ENCODE results near the gene RAPGEF1. TPM values are rescaled to one million over a fixed set of nuclear protein-coding genes. Genes with fewer than 3 reads are reported as not detected.

Gene RAPGEF1
- total RNA-seq, 2 donors from 2014 or later, result 28.6 to 63.8 TPM

- Histone ChIP-seq H3K27ac (no peak overlapping the region), H3K36me3 (no peaks in the 10 kb centered on the region), H3K9me3 (no peaks in the 10 kb centered on the region), H3K4me1 (replicated peaks) (no peaks in the 10 kb centered on the region), H3K27me3 (replicated peaks; ENCODE audit: insufficient read depth) (peaks cover 2% of the 10 kb centered on the region), H3K4me3 (no peak overlapping the region)
- TF ChIP-seq POLR2A (IDR thresholded peaks at IDR 0.05) (no peak), POLR2AphosphoS5 (IDR thresholded peaks at IDR 0.05) (no peak)
- 88% methylated on average over 4 of the region's 4 CpGs for WGBS
- DNase-seq (ENCODE audit: low spot score), result no peak
- intact Hi-C loops (cut with DNase I), result no loop called here
Measured at GRCh38 chr9:131752231-131752884, 12.5 kb upstream of the RAPGEF1 start.

GRCh38 chr9:131748411-131748955 is 8.6 kb upstream of the RAPGEF1 start:
- intact Hi-C loops (cut with DNase I), result loop anchor here (10.0 kb wide), 1 partner anchor 234 kb away; no protein-coding TSS in a partner anchor
- Histone ChIP-seq H3K4me1 (replicated peaks) (no peaks in the 10 kb centered on the region), H3K27me3 (replicated peaks; ENCODE audit: insufficient read depth) (peaks cover 2% of the 10 kb centered on the region), H3K9me3 (no peaks in the 10 kb centered on the region), H3K4me3 (no peak overlapping the region), H3K36me3 (no peaks in the 10 kb centered on the region), H3K27ac (no peak overlapping the region)
- WGBS, result 58% methylated on average over 5 of the region's 5 CpGs
- DNase-seq (ENCODE audit: low spot score), result no peak
- TF ChIP-seq CTCF (IDR thresholded peaks at IDR 0.05) (no peak), POLR2A (IDR thresholded peaks at IDR 0.05) (no peak), POLR2AphosphoS5 (IDR thresholded peaks at IDR 0.05) (no peak)

- Histone ChIP-seq H3K4me3 (no peak overlapping the region), H3K27ac (no peak overlapping the region), H3K9me3 (no peaks in the 10 kb centered on the region), H3K4me1 (replicated peaks) (no peaks in the 10 kb centered on the region), H3K36me3 (no peaks in the 10 kb centered on the region), H3K27me3 (replicated peaks; ENCODE audit: insufficient read depth) (no peaks in the 10 kb centered on the region)
- DNase-seq (ENCODE audit: low spot score), result no peak
- WGBS, result 46% methylated on average over 5 of the region's 5 CpGs
- intact Hi-C loops (cut with DNase I), result loop anchor here (10.0 kb wide), 1 partner anchor 233 kb away; no protein-coding TSS in a partner anchor
- TF ChIP-seq POLR2A (IDR thresholded peaks at IDR 0.05) (no peak), POLR2AphosphoS5 (IDR thresholded peaks at IDR 0.05) (peak; percentile 53), CTCF (IDR thresholded peaks at IDR 0.05) (peak; percentile 15 to 63 (median 42))
Measured at GRCh38 chr9:131747352-131747751, 7.5 kb upstream of the RAPGEF1 start.

- no peak overlapping the region for H3K27ac ChIP-seq
- no peaks in the 10 kb centered on the region for H3K27me3 ChIP-seq (replicated peaks; ENCODE audit: insufficient read depth)
- no peaks in the 10 kb centered on the region for H3K4me1 ChIP-seq (replicated peaks)
- DNase-seq (ENCODE audit: low spot score), result peak; percentile 54
- WGBS, result 69% methylated on average over 2 of the region's 2 CpGs
- intact Hi-C loops (cut with DNase I), result loop anchor here (10.0 kb wide), 1 partner anchor 231 kb away; no protein-coding TSS in a partner anchor
- TF ChIP-seq CTCF (IDR thresholded peaks at IDR 0.05), result no peak
- no peak for TF ChIP-seq POLR2A (IDR thresholded peaks at IDR 0.05)
- TF ChIP-seq POLR2AphosphoS5 (IDR thresholded peaks at IDR 0.05), result peak; percentile 49
- no peak overlapping the region for H3K4me3 ChIP-seq
- H3K9me3 ChIP-seq, result no peaks in the 10 kb centered on the region
- H3K36me3 ChIP-seq, result no peaks in the 10 kb centered on the region
Measured at GRCh38 chr9:131745610-131746009, 5.7 kb upstream of the RAPGEF1 start.

GRCh38 chr9:131744720-131745201 is 4.9 kb upstream of the RAPGEF1 start:
- Histone ChIP-seq H3K9me3 (no peaks in the 10 kb centered on the region), H3K4me1 (replicated peaks) (no peaks in the 10 kb centered on the region), H3K27me3 (replicated peaks; ENCODE audit: insufficient read depth) (no peaks in the 10 kb centered on the region), H3K36me3 (no peaks in the 10 kb centered on the region), H3K27ac (no peak overlapping the region), H3K4me3 (no peak overlapping the region)
- intact Hi-C loops (cut with DNase I), result loop anchor here (5.0 to 10.0 kb wide), 2 partner anchors 230 to 397 kb away; no protein-coding TSS in a partner anchor
- DNase-seq (ENCODE audit: low spot score), result no peak
- 85% methylated on average over 8 of the region's 8 CpGs for WGBS
- no peak for TF ChIP-seq CTCF (IDR thresholded peaks at IDR 0.05)
- no peak for TF ChIP-seq POLR2A (IDR thresholded peaks at IDR 0.05)
- TF ChIP-seq POLR2AphosphoS5 (IDR thresholded peaks at IDR 0.05), result no peak
